ENCODE measurements around the gene MMD2. TPM values are rescaled to one million over a fixed set of nuclear protein-coding genes. Genes with fewer than 3 reads are reported as not detected.
A peak's percentile ranks its signal among the peaks of the same experiment; 100 is the strongest.

MMD2 gene
- total RNA-seq, 4 donors from 2014 or later = 0.63 TPM; not detected in 3

DNA sequence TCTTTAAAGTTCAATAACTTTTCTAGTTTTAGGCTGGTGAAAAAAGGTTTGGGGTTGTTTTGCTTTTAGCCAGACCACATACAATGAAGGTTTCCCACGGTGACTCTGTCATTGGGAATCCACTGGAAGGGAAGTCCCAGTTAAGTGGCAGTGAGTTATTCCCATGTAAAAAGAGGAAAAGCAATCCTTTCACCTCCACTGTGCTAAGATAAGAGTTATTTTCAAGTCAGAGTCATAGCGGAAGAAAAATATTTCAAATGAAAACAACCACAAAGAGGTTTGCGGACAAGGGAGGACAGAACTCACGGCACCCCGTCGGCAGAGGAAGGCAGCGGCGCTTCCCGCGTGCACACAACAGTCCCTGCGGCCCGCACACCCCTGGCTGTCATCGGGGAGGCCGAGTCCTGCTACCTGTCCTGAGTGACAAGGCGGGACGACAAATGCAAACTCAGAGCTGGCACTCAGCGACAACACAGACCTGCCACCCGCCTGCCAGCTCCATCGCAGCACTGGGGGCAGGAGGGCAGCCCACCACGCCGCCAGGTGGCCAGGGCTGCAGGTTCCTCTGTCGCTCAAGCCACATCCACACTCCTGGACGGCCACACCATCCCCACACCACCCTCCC, 87.8 kb downstream of the MMD2 start:
- 78 to 83% methylated on average over 23 of the region's 23 CpGs for WGBS, 2 donors
- Histone ChIP-seq H3K4me3 (no peak overlapping the region), H3K9me3 (peaks cover 0 to 16% (median 3%) of the 10 kb centered on the region in 4 donors), H3K27me3 (no peaks in the 10 kb centered on the region), H3K36me3 (peaks cover 0 to 63% (median 0%) of the 10 kb centered on the region in 3 donors), H3K4me1 (peaks cover 0 to 7% (median 2%) of the 10 kb centered on the region in 4 donors), H3K27ac (no peak overlapping the region)
- DNase-seq (ENCODE audit: low spot score in 2 of 2) = no peak
- TF ChIP-seq, protein P1, sequence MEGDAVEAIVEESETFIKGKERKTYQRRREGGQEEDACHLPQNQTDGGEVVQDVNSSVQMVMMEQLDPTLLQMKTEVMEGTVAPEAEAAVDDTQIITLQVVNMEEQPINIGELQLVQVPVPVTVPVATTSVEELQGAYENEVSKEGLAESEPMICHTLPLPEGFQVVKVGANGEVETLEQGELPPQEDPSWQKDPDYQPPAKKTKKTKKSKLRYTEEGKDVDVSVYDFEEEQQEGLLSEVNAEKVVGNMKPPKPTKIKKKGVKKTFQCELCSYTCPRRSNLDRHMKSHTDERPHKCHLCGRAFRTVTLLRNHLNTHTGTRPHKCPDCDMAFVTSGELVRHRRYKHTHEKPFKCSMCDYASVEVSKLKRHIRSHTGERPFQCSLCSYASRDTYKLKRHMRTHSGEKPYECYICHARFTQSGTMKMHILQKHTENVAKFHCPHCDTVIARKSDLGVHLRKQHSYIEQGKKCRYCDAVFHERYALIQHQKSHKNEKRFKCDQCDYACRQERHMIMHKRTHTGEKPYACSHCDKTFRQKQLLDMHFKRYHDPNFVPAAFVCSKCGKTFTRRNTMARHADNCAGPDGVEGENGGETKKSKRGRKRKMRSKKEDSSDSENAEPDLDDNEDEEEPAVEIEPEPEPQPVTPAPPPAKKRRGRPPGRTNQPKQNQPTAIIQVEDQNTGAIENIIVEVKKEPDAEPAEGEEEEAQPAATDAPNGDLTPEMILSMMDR (IDR thresholded peaks at IDR 0.05) = no peak
- no peak for TF ChIP-seq EP300 (IDR thresholded peaks at IDR 0.05)
- no peak for TF ChIP-seq POLR2A (IDR thresholded peaks at IDR 0.05)

DNA sequence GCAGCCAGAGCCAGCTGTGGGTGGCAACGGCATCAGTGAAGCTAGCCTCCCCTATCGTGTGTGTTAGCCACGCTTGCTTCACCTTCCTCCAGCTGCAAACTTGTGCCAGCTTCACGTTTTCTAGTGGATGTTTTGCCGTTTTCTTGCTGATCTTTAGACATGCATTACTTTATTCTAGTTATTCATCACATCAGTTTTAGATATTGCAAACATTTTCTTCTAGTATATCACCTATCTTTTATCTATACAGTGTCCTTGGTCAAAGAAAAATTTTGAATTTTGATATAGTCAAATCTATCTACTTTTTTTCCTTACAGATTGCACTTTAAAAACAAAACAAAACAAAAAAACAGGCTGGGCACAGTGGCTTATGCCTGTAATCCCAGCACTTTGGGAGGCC, 90.5 kb downstream of the MMD2 start:
- no peak overlapping the region for H3K4me3 ChIP-seq
- H3K36me3 ChIP-seq = peaks cover 0 to 40% (median 0%) of the 10 kb centered on the region in 3 donors
- DNase-seq (ENCODE audit: low spot score in 2 of 2) = no peak
- 93 to 96% methylated on average over 5 of the region's 5 CpGs for WGBS, 2 donors
- H3K27ac ChIP-seq = no peak overlapping the region
- H3K4me1 ChIP-seq = peaks cover 0 to 7% (median 2%) of the 10 kb centered on the region in 4 donors
- no peak for TF ChIP-seq EP300 (IDR thresholded peaks at IDR 0.05)
- H3K9me3 ChIP-seq = peaks cover 0 to 16% (median 3%) of the 10 kb centered on the region in 4 donors
- H3K27me3 ChIP-seq = no peaks in the 10 kb centered on the region

DNA sequence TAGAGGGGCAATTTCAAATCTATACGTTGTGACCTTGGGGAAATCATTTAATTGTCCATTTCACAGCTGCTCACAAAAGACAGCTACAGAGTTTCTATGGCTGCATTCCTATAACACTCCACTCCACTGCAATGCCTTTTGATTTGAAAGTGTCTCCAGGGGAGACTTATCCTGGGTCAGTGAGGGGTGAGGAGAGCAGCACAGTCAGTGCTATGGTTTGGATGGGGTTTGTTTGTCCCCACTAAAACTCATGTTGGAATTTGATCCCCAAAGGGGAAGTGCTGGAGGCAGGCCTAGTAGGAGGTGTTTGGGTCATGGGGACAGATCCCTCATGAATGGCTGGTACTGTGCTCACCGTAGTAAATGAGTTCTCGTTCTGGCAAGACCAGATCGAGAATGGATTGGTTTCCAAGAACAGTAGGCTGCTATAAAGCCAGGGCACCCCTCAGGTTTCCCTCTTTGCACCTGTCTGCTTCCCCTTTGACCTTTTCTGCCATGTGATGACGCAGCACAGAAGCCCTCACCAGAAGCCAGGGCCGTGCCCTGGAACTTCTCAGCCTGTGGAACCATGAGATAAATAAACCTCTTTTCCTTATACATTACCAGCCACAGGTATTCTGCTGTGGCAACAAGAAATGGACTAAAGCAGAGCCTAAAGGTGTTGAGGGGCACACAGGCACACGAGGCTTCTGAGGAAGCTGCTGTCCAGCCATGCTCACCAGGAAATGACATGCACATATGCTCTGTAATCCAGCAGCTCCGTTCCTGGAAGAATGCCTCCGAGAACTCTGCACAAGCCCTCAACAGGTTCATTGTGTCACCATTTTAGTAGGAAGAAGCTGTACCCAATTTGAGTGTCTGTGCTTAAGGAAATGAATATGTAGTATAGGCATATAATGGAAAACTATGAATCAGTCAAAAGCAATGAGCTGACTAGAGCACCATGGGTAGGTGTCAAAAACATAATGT, 92.2 kb downstream of the MMD2 start:
- peak in 1 of 2 donors; percentile 46 for DNase-seq (ENCODE audit: low spot score in 2 of 2)
- WGBS, 2 donors = 65 to 66% methylated on average over 9 of the region's 9 CpGs
- TF ChIP-seq POLR2A (IDR thresholded peaks at IDR 0.05) (no peak), EP300 (IDR thresholded peaks at IDR 0.05) (no peak)
- TF ChIP-seq, protein P1 (IDR thresholded peaks at IDR 0.05) = no peak

DNA sequence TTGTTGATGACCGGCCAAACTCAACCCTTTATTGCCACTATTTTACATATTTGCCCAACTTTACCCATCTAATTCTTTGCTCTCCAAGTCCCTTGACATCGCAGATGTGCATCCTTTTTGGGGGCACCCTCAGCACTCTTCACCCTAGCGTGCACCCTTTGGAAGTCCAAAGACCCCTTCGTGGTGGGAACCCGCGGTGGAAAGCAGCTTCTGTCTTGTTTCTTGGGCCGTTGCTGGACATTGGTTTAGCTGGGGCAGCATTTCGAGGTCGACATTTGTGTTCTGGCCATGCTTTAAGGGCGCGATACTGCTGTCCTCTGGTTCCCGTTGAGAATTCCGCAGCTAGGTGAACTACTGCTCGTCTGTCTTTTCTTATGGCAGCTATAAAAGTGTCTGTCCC, 96.8 kb downstream of the MMD2 start:
- peak overlapping the region; percentile 15 to 50 (median 30) for H3K4me3 ChIP-seq
- no peak for DNase-seq (ENCODE audit: low spot score in 2 of 2)
- H3K27ac ChIP-seq = no peak overlapping the region
- no peaks in the 10 kb centered on the region for H3K36me3 ChIP-seq
- peaks cover 0 to 15% (median 2%) of the 10 kb centered on the region in 4 donors for H3K4me1 ChIP-seq
- H3K9me3 ChIP-seq = peaks cover 0 to 9% (median 0%) of the 10 kb centered on the region in 4 donors
- no peaks in the 10 kb centered on the region for H3K27me3 ChIP-seq
- 82 to 91% methylated on average over 14 of the region's 14 CpGs for WGBS, 2 donors
- TF ChIP-seq POLR2A (IDR thresholded peaks at IDR 0.05) (no peak), EP300 (IDR thresholded peaks at IDR 0.05) (no peak)
- TF ChIP-seq, protein P1 (IDR thresholded peaks at IDR 0.05) = no peak

More for the DNA sequence above, 92.2 kb downstream of the MMD2 start:
- Histone ChIP-seq H3K27ac (no peak overlapping the region), H3K9me3 (peaks cover 0 to 21% (median 3%) of the 10 kb centered on the region in 4 donors), H3K4me1 (peaks cover 0 to 11% (median 2%) of the 10 kb centered on the region in 4 donors), H3K36me3 (peaks cover 0 to 26% (median 0%) of the 10 kb centered on the region in 3 donors), H3K27me3 (no peaks in the 10 kb centered on the region), H3K4me3 (no peak overlapping the region)

DNA sequence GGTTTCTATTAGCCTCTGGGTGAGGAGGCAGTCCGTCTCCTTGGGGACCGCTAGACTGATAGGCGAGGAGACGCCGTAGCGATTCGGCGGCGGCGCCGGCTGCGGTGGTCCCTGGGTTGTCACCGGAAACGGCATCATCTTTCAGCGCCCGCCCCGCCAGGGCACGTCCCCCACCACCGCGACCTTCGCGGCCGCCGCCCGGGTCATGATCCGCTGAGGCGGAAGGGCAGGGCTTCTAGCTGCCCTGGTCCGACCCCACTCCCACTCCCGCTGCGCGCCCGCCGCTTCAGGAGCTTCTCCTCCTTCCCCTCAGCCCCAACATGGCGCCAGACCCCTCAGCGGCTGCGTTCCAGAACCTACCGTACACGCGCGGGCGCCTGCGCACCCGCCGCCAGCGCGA, 97.3 kb downstream of the MMD2 start, which contains the start of gene PAPOLB:
Gene PAPOLB (minus strand): TSS at position 358 of the 400 bp plus-strand sequence. CDS start 220 bp downstream, at position 138.
- Histone ChIP-seq H3K27ac (peak within 1 kb of the TSS in 1 of 4 donors; percentile 51), H3K27me3 (no peaks in the 10 kb centered on the region), H3K4me1 (peaks cover 0 to 10% (median under 1%) of the 10 kb centered on the region in 4 donors), H3K36me3 (no peaks in the 10 kb centered on the region), H3K9me3 (peaks cover 0 to 9% (median 0%) of the 10 kb centered on the region in 4 donors), H3K4me3 (peak within 1 kb of the TSS; percentile 15 to 50 (median 30))
- 18 to 39% methylated on average over 26 to 31 of the region's 46 CpGs for WGBS, 2 donors
- TF ChIP-seq, protein P1 (IDR thresholded peaks at IDR 0.05) = no peak
- no peak for TF ChIP-seq EP300 (IDR thresholded peaks at IDR 0.05)
- TF ChIP-seq POLR2A (IDR thresholded peaks at IDR 0.05) = no peak
- DNase-seq (ENCODE audit: low spot score in 2 of 2) = no peak

All from tibial nerve (tissue), 4 donors.